ENCODE measurements around the gene AGA.

AGA gene

DNA sequence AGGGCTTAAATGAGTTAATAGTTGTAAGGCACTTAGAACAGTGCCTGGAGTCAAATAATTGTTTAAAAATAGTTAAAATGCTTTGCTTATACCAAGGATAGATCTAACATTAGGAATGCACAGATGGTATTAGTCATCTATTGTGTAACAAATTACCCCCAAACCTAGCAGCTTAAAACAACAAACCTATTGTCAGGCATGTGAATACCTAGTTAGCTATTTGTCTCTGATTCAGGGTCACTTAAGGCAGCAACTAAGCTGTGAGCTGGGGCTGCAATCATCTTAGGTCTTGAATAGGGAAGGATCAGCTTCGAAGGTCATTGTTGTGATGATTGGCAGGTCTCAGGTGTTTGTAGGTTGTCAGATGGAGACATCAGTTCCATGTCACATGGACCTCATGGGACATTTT, 42.4 kb upstream of the AGA start:
- TF ChIP-seq, protein P1, sequence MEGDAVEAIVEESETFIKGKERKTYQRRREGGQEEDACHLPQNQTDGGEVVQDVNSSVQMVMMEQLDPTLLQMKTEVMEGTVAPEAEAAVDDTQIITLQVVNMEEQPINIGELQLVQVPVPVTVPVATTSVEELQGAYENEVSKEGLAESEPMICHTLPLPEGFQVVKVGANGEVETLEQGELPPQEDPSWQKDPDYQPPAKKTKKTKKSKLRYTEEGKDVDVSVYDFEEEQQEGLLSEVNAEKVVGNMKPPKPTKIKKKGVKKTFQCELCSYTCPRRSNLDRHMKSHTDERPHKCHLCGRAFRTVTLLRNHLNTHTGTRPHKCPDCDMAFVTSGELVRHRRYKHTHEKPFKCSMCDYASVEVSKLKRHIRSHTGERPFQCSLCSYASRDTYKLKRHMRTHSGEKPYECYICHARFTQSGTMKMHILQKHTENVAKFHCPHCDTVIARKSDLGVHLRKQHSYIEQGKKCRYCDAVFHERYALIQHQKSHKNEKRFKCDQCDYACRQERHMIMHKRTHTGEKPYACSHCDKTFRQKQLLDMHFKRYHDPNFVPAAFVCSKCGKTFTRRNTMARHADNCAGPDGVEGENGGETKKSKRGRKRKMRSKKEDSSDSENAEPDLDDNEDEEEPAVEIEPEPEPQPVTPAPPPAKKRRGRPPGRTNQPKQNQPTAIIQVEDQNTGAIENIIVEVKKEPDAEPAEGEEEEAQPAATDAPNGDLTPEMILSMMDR (IDR thresholded peaks at IDR 0.05; ENCODE audit: borderline replicate concordance, insufficient read depth, low read depth, low read length), result no peak
- no peak overlapping the region for H3K4me3 ChIP-seq (ENCODE audit: low read depth, low read length)

DNA sequence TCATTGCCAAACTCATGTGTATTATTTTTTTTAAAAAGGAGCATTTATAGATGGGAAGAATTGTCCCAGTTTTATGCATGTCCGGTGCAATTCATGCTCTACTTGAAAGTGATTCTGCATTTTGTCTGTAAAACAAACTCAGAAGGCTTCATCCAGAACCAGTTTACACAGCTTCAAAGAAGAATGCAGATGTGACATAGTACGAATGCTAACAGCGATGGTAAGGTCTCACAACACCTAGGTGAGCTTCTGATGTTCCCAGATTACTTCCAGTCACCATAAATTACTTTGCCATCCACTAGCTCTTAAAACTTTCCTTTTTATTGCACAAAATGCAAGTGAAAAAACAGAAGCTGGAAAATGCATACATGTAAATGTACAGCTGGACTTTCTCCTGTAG, 41.5 kb upstream of the AGA start:
- no peak overlapping the region for H3K4me3 ChIP-seq (ENCODE audit: low read depth, low read length)
- TF ChIP-seq, protein P1 (IDR thresholded peaks at IDR 0.05; ENCODE audit: borderline replicate concordance, insufficient read depth, low read depth, low read length), result no peak

DNA sequence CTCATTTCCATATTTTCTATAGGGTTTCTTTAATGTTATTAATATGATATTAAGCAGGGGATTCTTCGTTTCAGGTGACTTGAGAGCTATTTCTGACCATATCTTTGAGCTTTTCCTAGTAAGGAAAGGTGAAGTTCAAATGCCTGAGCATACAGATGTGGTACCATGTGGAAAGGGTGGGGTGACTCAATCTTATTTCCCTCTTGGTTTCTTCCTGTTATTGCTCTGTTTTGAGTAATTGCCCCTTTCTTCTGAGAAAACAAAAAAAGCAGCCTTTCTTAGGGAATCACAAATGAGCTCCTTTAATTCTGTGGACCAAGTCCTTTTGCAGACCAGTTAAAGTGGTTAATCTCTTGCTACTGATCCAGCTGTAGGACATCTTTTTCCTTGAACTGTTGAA, 41.0 kb upstream of the AGA start:
- TF ChIP-seq, protein P1 (IDR thresholded peaks at IDR 0.05; ENCODE audit: borderline replicate concordance, insufficient read depth, low read depth, low read length), result no peak
- H3K4me3 ChIP-seq (ENCODE audit: low read depth, low read length), result no peak overlapping the region

DNA sequence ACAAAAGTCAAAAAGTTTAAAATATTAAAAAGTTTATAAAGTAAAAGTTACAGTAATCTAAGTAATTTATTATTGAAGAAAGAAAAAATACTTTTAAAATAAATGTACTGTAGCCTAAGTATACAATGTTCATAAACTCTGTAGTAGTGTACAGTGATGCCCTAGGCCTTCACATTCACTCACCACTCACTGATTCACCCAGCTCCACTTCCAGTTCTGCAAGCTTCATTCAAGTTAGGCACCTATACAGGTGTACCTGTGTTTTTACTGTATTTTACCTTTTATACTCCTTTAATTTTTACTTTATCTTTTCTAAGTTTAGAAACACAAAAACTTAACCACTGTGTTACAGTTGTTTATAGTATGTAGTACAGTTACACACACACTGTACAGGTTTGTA, 40.1 kb upstream of the AGA start:
- H3K4me3 ChIP-seq (ENCODE audit: low read depth, low read length), result no peak overlapping the region
- TF ChIP-seq, protein P1 (IDR thresholded peaks at IDR 0.05; ENCODE audit: borderline replicate concordance, insufficient read depth, low read depth, low read length), result no peak

DNA sequence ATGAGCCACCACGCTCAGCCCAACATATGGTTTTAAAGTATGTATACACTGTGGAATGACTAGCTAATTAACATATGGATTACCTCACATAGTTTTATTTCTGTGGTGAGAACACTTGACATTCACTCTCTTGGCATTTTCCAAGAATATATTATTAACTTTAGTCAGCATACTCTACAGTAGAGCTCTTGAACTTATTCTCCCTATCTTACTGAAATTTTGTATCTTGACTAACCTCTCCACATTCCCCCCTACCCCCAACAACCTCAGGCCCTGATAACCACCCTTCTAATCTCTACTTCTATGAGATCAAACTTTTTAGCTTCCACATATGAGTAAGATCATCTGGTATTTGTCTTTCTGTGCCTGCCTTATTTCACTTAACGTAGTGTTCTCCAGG, 38.6 kb upstream of the AGA start:
- TF ChIP-seq, protein P1 (IDR thresholded peaks at IDR 0.05; ENCODE audit: borderline replicate concordance, insufficient read depth, low read depth, low read length), result no peak
- H3K4me3 ChIP-seq (ENCODE audit: low read depth, low read length), result no peak overlapping the region

DNA sequence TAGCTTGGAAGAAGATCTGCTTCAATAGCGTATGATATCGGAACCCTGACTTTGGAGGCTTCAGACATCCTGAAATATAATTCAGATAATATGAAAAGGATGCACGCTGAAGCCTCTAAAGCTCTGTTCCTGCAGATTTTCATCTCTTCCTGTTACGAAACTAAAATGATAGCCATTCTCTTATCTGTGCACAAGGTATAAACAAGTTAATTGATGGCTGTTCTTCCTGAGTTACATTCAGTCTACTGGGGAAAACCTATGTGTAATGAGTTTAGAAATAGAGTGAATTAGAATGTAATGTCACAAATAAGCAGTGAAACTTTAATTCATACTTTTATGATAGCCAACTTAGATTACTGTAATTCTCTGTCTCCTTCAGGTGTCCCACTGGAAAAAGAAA, 36.8 kb upstream of the AGA start:
- TF ChIP-seq, protein P1 (IDR thresholded peaks at IDR 0.05; ENCODE audit: borderline replicate concordance, insufficient read depth, low read depth, low read length), result no peak
- no peak overlapping the region for H3K4me3 ChIP-seq (ENCODE audit: low read depth, low read length)

DNA sequence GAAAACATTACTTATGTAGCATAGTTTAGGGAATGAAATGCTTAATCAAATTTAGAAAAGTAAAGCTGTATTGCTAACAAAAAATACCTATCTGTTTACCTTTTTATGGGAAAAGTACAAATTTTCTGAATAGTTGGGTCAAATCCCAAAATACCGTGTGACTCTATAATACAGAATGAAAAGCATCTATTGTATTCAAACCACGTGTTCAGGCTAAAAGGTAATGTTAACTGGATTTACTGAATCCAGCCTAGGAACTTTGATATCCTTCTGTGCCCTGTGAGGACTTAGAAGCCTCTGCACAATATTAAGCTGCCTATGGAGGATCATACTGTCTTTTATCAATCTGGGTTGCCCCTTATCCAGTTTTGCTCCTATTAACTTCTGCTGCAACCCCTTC, 36.3 kb upstream of the AGA start:
- no peak overlapping the region for H3K4me3 ChIP-seq (ENCODE audit: low read depth, low read length)
- TF ChIP-seq, protein P1 (IDR thresholded peaks at IDR 0.05; ENCODE audit: borderline replicate concordance, insufficient read depth, low read depth, low read length), result no peak
